ENCODE results near the gene SCYGR4.
"Not testable (repeated sequence)": the region's sequence is repeated elsewhere in the genome, so short reads cannot be mapped to it uniquely, and the experiment has no call there.

- TF ChIP-seq CTCF (IDR thresholded peaks at IDR 0.05; ENCODE audit: low read depth, low read length, poor library complexity, severe bottlenecking); EZH2phosphoT487 (IDR thresholded peaks at IDR 0.05; ENCODE audit: borderline replicate concordance, low read length): not testable (repeated sequence)
These were observed 18.3 kb upstream of the SCYGR4 start, which contains the start of gene SCYGR2 for GRCh38 chr2:227598835-227599503.
